ENCODE measurements around the gene TMEM132E.

GRCh38 chr17:34651402-34651811, 72.0 kb downstream of the TMEM132E start:
- TF ChIP-seq, protein P1, sequence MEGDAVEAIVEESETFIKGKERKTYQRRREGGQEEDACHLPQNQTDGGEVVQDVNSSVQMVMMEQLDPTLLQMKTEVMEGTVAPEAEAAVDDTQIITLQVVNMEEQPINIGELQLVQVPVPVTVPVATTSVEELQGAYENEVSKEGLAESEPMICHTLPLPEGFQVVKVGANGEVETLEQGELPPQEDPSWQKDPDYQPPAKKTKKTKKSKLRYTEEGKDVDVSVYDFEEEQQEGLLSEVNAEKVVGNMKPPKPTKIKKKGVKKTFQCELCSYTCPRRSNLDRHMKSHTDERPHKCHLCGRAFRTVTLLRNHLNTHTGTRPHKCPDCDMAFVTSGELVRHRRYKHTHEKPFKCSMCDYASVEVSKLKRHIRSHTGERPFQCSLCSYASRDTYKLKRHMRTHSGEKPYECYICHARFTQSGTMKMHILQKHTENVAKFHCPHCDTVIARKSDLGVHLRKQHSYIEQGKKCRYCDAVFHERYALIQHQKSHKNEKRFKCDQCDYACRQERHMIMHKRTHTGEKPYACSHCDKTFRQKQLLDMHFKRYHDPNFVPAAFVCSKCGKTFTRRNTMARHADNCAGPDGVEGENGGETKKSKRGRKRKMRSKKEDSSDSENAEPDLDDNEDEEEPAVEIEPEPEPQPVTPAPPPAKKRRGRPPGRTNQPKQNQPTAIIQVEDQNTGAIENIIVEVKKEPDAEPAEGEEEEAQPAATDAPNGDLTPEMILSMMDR (IDR thresholded peaks at IDR 0.05; ENCODE audit: insufficient read depth, low read length), result no peak
- TF ChIP-seq POLR2AphosphoS5 (IDR thresholded peaks at IDR 0.05; ENCODE audit: low read depth), result no peak
- TF ChIP-seq, protein P2, sequence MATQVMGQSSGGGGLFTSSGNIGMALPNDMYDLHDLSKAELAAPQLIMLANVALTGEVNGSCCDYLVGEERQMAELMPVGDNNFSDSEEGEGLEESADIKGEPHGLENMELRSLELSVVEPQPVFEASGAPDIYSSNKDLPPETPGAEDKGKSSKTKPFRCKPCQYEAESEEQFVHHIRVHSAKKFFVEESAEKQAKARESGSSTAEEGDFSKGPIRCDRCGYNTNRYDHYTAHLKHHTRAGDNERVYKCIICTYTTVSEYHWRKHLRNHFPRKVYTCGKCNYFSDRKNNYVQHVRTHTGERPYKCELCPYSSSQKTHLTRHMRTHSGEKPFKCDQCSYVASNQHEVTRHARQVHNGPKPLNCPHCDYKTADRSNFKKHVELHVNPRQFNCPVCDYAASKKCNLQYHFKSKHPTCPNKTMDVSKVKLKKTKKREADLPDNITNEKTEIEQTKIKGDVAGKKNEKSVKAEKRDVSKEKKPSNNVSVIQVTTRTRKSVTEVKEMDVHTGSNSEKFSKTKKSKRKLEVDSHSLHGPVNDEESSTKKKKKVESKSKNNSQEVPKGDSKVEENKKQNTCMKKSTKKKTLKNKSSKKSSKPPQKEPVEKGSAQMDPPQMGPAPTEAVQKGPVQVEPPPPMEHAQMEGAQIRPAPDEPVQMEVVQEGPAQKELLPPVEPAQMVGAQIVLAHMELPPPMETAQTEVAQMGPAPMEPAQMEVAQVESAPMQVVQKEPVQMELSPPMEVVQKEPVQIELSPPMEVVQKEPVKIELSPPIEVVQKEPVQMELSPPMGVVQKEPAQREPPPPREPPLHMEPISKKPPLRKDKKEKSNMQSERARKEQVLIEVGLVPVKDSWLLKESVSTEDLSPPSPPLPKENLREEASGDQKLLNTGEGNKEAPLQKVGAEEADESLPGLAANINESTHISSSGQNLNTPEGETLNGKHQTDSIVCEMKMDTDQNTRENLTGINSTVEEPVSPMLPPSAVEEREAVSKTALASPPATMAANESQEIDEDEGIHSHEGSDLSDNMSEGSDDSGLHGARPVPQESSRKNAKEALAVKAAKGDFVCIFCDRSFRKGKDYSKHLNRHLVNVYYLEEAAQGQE (IDR thresholded peaks at IDR 0.05; ENCODE audit: insufficient replicate concordance, low read depth), result no peak

Measured in HL-60 (cell line).